ENCODE results near the gene OR52N5.

The OR52N5 gene

DNA sequence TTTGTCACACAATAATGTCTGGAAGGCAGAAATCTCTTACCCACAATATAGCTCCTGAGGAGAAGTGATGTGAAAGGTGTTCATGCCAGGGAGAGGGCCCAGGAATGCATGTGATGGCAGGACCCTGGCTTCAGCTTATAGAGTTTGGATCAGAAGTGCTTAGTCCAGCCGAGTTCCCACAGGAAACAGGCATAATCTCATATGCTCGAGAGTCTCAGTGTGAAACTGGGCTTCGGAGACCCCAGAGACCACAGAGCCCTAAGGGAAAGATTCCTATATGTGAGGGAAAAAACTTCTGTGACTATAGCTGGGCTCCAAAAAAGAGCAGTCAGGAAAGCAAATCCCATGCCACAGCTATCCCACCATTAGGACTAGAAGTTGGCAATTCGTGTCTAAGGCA lies at the start of gene OR52N5:
Gene OR52N5 (minus strand): TSS at position 101 of the 400 bp plus-strand sequence. CDS start 4,721 bp downstream, outside the sequence.
- DNase-seq: no peak

DNA sequence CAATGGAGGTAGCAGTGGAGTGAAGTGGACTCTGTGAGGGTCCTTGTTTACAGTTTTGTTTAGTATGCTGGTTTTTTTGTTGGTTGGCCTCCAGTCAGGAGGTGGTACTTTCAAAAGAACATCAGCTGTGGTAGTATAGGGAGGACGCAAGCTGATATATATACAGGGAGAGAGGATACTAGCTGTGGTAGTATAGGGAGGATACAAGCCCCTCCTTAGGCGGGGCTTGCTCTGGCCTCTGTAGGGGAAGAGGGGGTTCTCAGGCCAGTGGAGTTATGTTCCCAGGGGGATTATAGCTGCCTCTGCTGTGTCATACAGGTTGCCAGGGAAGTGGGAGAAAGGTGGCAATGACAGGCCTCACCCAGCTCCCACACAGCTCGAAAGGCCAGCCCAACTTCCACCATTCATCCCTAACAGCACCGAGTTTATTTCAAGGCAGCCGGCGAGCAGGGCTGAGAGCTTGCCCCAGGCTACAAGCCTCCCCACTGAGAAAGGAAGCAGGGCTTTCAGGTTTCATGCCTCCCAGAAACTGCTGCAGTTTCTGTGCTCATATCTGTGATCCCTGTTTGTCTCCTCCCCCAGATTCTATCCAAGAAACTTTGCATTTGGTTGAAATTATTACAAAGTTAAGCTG lies 48.2 kb upstream of the OR52N5 start:
- DNase-seq: no peak

DNA sequence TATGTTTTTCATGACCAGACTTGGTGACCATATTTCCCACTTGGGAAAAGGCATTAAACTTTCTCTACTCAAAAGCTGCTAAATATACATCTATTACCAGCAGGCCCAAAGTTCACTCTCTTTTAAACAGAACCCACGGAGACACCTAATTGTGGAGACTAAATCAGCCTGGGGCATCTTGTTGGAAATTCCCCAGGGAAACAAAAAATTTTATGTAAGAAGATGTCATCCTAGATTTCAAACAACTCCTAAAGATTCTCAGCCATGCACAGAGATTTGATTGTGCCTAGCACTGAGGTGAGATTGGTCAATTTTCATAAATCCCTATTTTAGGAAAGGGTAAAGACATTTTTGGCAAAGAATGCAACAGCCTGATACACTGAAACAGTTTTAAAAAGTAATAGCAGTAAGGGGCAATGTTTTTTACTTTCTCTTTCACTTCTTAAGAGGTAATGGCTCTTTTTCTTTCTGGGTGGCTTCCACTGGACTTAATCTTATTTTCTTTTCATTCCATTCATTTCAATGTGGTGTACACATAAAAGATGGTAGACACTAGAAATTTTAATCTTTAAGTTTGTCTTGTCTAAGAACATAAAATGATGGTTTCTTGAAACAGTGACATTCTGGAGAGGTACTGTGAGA lies 35.2 kb upstream of the OR52N5 start:
- DNase-seq: no peak

DNA sequence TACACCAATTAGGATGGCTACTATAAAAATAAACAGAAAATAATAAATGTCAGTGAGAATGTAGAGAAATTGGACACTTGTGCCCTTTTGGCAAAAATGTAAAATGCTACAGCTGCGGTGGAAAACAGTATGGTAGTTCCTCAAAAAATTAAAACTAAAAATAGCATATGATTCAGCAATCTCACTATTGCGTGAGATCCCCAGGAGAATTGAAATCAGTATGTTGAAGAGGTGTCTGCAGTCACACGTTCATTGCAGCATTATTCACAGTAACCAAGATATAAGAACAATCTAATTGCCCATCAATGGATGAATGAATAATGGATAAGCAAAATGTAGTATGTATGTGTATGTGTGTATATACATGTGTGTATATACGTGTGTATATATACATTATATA lies 32.4 kb upstream of the OR52N5 start:
- DNase-seq: no peak

DNA sequence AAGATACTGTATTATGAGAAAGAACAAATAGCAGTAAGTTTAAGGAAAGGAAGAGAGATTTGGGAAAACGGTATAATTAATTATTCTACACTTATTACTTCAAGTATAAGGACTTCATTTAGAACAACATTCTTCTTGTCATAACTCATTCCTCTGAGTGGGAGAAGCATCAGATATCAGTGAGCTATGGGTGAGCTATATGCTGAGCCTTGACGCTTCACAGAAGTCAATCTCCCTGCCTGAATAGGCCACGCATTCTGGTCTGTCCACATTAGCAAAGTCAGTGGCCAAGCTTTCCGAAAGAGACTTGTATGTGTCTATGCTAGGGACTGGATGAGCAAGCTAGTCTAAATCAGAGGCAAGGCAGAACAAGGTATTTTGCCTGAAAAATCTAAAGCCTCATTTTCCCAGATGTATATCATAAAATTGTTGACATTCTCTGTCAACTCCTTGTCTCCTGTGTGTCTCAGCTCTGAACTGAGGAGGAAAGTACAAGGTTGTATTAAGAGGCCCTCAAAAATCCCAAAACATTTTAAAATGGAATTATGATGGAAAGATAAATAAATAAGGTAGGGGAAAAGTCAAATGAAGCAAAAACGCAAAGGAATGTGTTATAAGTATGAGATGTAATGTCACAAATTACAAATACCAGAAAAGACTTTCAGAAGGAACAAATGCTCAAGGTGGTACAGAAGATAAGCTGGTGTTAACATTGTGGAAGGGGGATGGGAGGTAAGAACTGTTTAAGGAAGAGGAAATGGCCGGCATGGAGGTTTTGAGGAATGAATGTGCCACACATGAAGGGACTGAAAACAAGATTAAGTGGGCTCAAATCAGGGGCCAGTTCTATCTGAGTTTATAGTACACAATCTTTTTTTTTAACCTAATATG lies 27.0 kb upstream of the OR52N5 start:
- DNase-seq: no peak

DNA sequence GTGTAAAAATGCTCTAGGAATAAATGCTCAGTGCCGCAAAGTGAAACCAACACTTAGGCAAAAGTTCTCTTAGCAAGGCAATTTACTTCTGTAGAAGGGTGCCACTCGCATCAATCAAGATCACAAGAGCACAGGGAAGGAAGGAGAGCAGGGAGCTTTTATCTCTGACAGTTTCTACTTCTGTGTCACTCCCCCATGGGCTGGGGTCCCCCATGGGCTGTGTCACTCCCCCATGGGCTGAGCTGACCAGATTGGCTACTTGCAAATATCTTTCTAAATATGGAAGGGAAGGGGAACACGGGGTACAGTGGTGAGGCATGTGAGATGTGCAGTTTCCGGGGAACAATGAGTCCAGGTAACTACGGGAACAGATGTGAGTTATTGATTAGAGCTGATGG lies 26.0 kb upstream of the OR52N5 start:
- no peak for DNase-seq

DNA sequence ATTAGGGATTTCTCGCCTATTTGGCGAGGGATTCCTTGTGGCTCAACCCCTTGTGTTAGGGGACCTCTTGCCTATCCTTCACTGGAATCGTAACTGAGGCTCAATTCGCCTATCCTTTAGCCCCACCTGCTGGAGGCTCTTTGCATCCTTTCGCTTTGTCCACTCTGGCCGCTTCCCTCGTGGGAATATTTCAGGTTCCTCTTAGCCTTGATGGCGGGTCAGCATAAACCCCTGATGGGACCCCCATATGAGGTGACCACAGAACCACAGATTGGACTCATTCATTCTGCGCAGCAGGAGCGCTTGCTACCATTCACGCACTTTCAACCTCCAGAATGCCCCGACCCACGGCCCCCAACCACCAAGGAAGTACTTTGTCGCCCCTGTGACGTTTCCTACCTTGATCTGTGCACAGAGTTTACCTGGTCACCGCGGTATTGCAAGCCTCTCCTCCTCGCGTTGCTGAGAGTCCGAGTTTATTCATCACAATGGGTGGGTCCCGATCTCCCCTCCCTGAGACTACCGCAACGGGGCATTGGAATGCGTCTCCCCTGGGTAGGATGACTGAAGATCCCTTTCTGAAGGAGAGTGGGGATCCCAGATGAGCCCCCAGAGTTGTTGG lies 25.5 kb upstream of the OR52N5 start, which contains the start of gene OR52N2:
Gene OR52N2 (plus strand): TSS at position 425 of the 622 bp plus-strand sequence. CDS start 11,412 bp downstream, outside the sequence.
- peak; percentile 44 for DNase-seq

DNA sequence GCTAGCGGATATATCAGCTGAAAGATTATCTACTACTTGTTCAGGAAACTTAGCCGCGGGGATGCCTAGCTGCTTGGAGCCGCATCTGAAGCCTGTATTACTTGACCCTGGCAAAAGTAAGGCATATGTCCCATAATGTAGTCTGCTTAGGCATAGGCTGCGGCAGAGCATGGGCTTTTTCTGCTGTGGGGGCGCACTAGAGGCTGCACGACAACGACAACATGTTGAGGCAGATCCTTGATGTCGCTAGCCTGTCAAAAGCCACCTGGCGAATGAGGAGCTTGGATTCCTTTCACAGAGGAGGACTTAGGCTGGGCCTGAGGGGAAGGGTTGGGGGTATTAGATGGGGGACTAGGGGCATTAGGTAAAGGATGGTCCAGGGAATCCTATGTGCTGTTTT lies 24.4 kb upstream of the OR52N5 start:
- DNase-seq: no peak

DNA sequence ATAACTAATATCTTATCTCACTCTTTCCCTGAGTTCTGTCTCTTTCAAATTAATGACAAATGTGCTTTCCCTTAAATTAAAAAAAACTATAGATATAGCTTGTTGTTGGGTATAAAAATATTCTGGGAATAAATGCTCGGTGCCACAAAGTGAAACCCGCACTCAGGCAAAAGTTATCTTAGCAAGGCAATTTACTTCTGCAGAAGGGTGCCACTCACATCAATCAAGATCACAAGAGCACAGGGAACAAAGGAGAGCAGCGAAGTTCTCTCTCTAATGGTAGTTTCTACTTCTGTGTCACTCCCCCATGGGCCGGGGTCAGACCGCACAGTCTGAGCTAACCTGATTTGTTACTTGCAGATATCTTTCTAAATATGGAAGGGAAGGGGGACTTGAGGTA lies 20.8 kb upstream of the OR52N5 start:
- no peak for DNase-seq

DNA sequence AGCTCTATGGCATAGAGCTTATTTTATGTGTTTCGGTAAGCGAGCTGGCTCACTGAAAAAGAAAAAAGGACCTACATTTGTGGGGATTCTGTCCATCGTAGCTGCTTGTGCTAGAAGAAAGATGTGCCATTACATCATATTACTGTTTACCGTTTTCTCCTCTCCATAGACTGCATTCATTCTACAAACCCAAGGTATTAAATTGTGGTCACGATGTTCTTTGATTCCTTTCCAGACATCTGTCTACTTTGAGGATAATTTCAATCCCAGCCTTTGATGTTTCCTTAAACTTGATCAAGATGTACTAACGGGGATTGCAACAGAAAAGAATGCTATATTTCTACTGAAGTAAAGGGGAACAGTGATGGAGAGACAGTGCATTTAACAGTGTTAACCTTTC lies 13.4 kb upstream of the OR52N5 start:
- no peak for DNase-seq

DNA sequence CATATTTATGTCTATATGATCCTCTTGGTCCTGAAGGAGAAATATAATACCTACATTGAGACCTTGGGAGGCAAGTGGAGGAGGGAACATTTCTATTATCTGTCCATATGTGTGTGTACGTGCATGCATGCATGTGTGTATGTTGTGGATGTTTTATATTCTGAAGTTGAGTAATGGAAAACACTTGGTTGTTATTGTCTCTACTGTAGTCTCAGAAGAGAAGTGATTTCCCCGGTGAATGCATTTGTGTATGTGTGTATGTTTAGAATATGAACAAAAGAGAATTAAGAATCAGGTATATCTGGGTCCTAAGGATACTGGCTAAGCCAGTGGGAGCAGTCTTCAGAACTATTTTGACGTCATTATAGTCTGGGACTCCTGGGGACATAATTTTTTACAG lies 8.0 kb upstream of the OR52N5 start, which contains the start of gene OR52N1:
Gene OR52N1 (minus strand): TSS at position 101 of the 400 bp plus-strand sequence. CDS start 2,449 bp downstream, outside the sequence.
- DNase-seq: no peak

DNA sequence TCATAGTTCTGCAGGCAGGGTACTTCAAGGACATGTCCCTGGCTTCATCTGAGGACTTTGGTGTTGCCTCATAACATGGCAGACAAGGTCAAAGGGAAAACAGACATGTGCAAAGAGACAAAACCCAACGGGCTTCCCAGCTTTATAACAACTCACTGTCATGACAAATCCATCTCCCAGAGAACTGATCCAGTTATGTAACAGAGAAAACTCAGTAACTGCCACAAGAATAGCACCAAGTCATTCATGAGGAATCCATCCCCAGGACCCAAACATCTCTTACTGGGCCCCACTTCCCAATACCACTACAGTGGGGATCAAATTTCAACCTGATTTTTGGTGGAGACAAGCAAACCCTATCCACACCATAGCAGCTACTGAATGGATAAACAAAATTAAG lies 16.1 kb downstream of the OR52N5 start:
- DNase-seq: no peak

DNA sequence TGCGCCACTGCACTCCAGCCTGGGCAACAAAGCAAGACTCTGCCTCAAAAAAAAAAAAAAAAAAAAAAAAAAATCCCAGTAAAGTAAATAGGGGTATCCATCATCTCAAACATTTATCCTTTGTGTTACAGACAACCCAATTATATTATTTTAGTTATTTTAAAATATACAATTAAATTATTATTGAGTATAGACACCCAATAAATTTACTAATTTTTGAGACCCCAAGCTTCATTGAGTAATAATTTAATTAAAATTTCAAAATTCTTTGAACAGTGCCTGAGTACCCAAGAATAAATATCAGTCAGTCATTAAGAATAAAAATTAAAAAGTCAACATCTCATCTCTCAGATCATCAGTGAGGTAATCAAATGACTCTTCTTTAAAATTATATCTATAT lies 29.2 kb downstream of the OR52N5 start, which contains the start of gene OR52N4:
Gene OR52N4 (plus strand): TSS at position 301 of the 400 bp plus-strand sequence. CDS start 498 bp downstream, outside the sequence.
- no peak for DNase-seq

DNA sequence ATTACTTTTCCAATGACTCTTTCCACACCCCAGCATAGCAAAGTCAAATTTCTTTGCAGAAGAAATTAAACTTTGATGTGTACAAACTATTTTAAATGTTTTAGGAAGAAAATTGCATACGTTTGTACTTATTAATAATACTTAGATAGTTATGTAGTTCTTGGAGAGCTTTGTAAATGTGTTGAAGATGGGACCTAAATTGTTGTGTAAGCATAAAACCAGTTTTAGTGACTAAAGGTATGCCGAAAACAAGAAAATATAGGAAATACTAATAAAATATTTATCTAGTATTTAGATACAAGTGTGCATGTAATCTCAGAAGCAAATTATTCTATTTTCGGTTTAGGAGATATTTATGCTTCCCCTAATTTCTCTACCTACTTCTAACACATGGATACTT lies 33.3 kb downstream of the OR52N5 start:
- DNase-seq: no peak

DNA sequence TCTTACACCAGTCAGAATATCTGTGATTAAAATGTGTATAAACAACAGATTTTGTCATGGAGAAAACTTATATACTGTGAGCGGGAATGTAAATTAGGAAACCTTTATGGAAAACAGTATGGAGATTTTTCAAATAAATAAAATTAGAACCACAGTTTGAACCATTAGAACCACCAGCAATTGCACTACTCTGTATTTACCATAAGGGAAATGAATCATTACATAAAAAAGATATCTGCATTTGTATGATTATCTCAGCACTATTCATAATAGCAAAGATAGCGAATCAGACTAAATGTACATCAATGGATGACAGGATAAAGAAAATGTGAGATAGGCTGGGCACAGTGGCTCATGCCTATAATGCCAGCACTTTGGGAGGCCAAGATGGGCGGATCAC lies 36.5 kb downstream of the OR52N5 start:
- DNase-seq: no peak

DNA sequence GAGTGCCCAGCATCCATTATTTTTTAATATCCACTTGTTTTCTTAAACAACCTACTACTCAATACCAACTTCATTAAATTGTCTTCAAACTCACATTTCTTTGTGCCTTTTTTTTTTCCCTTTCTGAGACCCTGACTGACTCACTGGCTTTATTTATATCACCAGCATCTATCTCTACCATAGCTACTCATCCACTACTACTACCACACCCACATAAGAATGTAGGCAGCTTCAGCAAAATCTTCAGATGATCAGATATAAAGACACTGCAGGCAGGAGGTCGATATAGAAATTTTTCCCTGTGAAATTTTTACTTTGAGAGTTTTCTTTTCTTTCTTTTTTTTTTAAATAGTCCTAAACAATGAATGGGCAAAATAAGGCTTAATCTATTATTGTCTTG lies 44.7 kb downstream of the OR52N5 start:
- DNase-seq: no peak

DNA sequence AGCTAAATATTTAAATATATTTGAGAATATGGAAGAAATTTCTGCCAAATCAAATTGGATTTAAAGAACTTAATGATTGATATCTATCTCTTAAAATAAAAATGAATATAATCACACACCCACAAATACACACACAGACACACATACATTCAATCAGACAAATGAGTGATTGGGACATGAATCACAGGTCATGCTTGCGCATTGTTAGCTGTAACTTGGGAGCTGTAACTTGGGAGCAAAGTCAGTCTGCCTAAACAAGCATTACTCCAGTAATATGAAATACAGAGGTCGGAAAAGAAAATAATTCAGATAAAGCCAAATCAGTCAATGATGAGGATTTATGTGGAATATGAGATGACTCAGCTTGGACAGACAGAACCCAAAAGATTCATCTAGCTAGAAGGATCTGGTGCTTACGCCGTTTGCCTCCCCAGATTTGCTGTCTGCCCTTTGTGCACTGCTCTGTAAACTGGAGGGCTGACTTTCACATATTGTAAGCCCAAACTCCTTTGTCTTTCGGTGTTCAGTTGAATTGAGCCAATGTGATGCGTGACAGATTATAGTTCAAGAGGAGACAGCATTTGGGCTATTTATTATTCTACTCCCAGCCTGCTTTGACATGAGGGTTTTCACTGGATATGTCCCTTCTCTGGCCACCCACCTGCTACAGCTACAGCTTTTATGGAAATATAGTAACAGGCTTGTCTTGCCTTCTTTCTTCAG lies 45.3 kb downstream of the OR52N5 start:
- no peak for DNase-seq

DNA sequence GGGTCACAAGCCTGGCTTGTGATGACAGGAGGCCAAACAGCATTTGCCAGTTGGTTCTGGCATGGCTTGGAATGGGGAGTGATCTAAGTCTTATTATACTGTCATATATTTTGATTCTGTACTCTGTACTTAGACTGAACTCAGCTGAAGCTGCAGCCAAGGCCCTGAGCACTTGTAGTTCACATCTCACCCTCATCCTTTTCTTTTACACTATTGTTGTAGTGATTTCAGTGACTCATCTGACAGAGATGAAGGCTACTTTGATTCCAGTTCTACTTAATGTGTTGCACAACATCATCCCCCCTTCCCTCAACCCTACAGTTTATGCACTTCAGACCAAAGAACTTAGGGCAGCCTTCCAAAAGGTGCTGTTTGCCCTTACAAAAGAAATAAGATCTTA lies 46.1 kb downstream of the OR52N5 start:
- no peak for DNase-seq

DNA sequence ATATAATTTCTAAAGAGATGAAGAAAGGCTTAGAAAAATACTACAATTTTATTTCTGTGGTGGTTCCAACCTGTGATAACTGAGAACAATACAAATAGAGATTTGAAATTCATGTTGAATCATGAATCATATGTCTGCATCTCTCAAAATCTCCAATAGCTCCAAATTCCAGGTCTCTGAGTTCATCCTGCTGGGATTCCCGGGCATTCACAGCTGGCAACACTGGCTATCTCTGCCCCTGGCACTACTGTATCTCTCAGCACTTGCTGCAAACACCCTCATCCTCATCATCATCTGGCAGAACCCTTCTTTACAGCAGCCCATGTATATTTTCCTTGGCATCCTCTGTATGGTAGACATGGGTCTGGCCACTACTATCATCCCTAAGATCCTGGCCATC lies 46.8 kb downstream of the OR52N5 start, which contains the start of gene OR56B1:
Gene OR56B1 (plus strand): TSS at position 53 of the 400 bp plus-strand sequence. CDS start 69 bp downstream, at position 122.
- DNase-seq: no peak

DNA sequence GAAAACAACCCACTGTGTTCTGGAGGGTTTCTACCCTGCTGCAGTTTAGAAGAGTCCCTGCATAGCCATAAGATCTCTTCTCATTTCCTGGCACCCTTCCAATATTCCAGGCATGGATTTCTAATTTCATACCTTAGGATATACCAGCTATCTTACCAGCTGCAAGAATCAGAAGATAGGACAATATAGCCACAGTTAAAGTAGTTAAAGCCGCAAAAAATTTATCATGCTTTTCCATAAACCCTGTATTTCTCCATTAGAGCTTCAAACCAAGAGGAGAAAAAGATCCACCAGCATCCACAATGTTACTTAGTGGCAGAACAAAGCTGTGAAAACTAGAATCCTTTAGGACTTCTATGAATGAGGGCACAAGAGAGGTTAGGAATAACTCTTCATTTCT lies 55.5 kb downstream of the OR52N5 start:
- no peak for DNase-seq

DNA sequence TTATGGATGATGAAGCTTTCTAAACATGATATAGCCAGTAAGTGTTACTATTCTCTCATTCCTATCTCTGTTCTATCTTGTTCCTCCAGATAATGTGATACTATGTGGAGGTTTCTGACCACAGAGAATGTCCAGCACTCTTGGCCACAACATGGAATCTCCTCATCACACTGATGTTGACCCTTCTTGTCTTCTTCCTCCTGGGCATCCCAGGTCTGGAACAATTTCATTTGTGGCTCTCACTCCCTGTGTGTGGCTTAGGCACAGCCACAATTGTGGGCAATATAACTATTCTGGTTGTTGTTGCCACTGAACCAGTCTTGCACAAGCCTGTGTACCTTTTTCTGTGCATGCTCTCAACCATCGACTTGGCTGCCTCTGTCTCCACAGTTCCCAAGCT lies 56.8 kb downstream of the OR52N5 start:
- no peak for DNase-seq
